ENCODE results near the gene SLC22A4.

Gene SLC22A4

DNA sequence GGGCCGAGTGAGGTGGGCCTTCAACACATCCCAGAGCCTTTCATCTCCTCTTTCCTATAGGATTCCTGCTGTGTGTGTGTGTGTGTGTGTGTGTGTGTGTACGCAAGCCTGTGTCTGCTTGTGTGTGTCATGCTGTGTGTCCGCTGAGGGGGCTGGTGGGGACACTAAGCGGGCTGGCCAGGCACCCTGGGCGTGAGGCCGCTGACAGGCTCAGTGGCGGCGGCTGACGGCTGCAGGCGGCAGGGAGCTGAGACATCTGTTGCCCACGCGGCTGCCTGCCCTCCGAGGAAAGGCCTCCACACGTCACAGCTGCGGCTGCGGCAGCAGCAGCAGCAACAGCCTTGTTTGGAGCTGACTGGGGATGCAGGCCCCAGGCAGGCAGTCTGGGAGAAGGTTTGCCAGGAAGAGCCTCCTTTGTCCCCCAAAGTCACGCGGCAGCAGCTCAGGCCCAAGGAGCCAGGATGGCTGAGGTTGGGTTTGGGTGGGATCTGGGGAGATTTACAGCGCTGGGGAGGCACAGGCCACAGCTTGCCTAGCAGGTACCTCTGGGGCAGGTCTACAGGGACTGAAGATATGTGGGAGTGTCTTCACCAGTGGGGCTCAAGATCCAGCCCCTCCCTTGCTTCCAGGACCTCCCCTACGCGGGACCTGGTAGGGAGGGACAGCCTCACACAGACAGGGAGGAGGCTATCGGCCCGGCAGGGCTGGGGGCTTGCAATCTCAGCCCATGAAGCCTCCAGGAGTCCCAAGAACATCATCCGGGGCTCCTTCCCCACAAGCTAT, 34.9 kb upstream of the SLC22A4 start:
- Mint-ChIP-seq H3K9me3 (no peaks in the 10 kb centered on the region), H3K4me3 (no peak overlapping the region), H3K27ac (no peak overlapping the region), H3K36me3 (ENCODE audit: low read depth) (no peaks in the 10 kb centered on the region), H3K27me3 (peaks cover 27% of the 10 kb centered on the region), H3K4me1 (ENCODE audit: low read depth) (peaks cover 47% of the 10 kb centered on the region)
- DNase-seq, result no peak

GRCh38 chr5:132260051-132260450, 34.1 kb upstream of the SLC22A4 start:
- H3K4me1 Mint-ChIP-seq (ENCODE audit: low read depth), result peaks cover 55% of the 10 kb centered on the region
- no peak overlapping the region for H3K4me3 Mint-ChIP-seq
- peak overlapping the region; percentile 48 for H3K27ac Mint-ChIP-seq
- no peaks in the 10 kb centered on the region for H3K9me3 Mint-ChIP-seq
- no peaks in the 10 kb centered on the region for H3K36me3 Mint-ChIP-seq (ENCODE audit: low read depth)
- H3K27me3 Mint-ChIP-seq, result peaks cover 27% of the 10 kb centered on the region
- no peak for DNase-seq

- Mint-ChIP-seq H3K36me3 (ENCODE audit: low read depth) (no peaks in the 10 kb centered on the region), H3K27ac (peak overlapping the region; percentile 48), H3K4me3 (no peak overlapping the region), H3K4me1 (ENCODE audit: low read depth) (peaks cover 56% of the 10 kb centered on the region), H3K27me3 (peaks cover 21% of the 10 kb centered on the region), H3K9me3 (no peaks in the 10 kb centered on the region)
- peak; percentile 56 for DNase-seq
Observed at GRCh38 chr5:132260714-132261551, 33.3 kb upstream of the SLC22A4 start.

GRCh38 chr5:132261881-132262845, 32.0 kb upstream of the SLC22A4 start:
- DNase-seq, result no peak
- Mint-ChIP-seq H3K36me3 (ENCODE audit: low read depth) (no peaks in the 10 kb centered on the region), H3K27ac (no peak overlapping the region), H3K9me3 (no peaks in the 10 kb centered on the region), H3K4me1 (ENCODE audit: low read depth) (peaks cover 56% of the 10 kb centered on the region), H3K4me3 (no peak overlapping the region), H3K27me3 (peaks cover 9% of the 10 kb centered on the region)

DNA sequence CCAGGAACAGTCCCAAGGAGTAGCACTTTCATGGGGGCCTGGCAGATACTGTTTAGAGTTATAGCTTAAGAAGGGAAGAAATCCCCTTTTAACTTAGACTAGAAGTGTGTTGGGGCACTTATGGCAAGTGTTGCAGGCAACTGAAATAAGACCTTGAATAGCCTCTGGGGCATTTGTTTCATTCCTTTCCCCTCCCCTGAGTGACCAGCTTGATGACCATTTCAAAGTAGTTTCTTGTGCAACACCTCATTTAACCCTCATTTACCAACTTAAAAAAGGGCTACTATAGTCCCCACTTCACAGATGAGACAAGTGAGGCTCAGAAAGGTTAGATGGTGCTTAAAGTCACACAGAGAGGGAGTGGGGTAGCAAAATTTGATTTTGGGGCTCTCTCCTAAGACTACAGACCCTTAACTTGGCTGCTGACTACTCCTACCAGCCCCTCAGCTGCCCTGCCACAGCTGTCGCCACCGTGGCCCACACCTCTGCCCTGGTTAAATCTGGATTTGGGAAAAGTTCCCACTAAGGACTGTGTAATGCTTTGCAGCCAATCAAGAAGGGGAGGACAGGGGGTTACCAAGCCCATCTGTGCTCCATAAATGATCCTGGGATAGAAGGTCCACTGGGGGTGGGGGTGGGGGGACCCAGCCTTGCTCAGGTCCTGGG, 31.2 kb upstream of the SLC22A4 start:
- Mint-ChIP-seq H3K4me3 (no peak overlapping the region), H3K27ac (no peak overlapping the region), H3K4me1 (ENCODE audit: low read depth) (peaks cover 56% of the 10 kb centered on the region), H3K27me3 (peaks cover 5% of the 10 kb centered on the region), H3K36me3 (ENCODE audit: low read depth) (no peaks in the 10 kb centered on the region), H3K9me3 (no peaks in the 10 kb centered on the region)
- DNase-seq, result no peak

- H3K27ac Mint-ChIP-seq, result peak overlapping the region; percentile 15
- H3K36me3 Mint-ChIP-seq (ENCODE audit: low read depth), result no peaks in the 10 kb centered on the region
- H3K27me3 Mint-ChIP-seq, result no peaks in the 10 kb centered on the region
- no peaks in the 10 kb centered on the region for H3K9me3 Mint-ChIP-seq
- no peak overlapping the region for H3K4me3 Mint-ChIP-seq
- peaks cover 56% of the 10 kb centered on the region for H3K4me1 Mint-ChIP-seq (ENCODE audit: low read depth)
- DNase-seq, result no peak
Observed at GRCh38 chr5:132263548-132264261, 30.5 kb upstream of the SLC22A4 start.

DNA sequence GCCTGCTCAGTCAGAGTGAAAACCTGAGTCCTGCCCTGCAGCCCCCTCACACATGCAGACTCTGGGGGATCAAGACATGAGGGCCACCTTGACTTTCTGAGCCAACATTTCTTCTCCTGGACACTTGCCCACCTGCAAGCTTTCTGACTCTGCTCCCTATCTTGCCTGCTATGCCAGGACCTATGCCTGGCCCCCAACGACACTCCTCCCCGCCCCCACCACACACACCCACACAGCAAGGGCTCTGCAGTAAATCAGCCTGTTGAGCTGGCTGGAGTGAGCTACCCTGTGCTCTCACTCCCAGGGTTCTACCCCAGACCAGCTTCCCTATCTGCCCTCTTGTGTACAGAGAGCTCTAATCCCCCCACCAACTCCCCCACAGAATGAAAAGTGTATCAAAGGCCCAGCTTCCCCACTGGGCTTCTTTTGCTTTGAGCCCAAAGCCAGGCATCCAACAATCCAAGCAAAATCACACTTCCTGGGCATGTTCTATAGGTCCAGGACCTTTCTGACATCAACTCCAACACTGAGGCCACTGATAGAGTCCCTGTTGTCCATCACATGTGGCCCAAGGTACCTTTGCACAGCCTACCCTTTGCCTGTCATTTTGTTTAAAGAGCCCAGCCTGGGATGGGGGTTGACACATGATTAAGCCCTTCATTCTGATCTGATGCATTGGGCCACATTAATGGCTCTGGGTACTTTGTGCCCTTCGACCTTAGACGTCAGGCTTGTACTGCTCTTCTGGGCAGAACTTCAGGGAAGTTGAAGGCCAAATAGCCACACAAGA, 29.5 kb upstream of the SLC22A4 start:
- Mint-ChIP-seq H3K27ac (no peak overlapping the region), H3K9me3 (no peaks in the 10 kb centered on the region), H3K27me3 (no peaks in the 10 kb centered on the region), H3K36me3 (ENCODE audit: low read depth) (no peaks in the 10 kb centered on the region), H3K4me1 (ENCODE audit: low read depth) (peaks cover 50% of the 10 kb centered on the region), H3K4me3 (no peak overlapping the region)
- DNase-seq, result no peak

- Mint-ChIP-seq H3K36me3 (ENCODE audit: low read depth) (no peaks in the 10 kb centered on the region), H3K4me3 (no peak overlapping the region), H3K4me1 (ENCODE audit: low read depth) (peaks cover 43% of the 10 kb centered on the region), H3K27me3 (no peaks in the 10 kb centered on the region), H3K27ac (no peak overlapping the region), H3K9me3 (no peaks in the 10 kb centered on the region)
- DNase-seq, result no peak
Observed at GRCh38 chr5:132265336-132266030, 28.7 kb upstream of the SLC22A4 start.

- H3K27ac Mint-ChIP-seq, result no peak overlapping the region
- peaks cover 38% of the 10 kb centered on the region for H3K4me1 Mint-ChIP-seq (ENCODE audit: low read depth)
- no peak overlapping the region for H3K4me3 Mint-ChIP-seq
- H3K9me3 Mint-ChIP-seq, result no peaks in the 10 kb centered on the region
- no peaks in the 10 kb centered on the region for H3K36me3 Mint-ChIP-seq (ENCODE audit: low read depth)
- H3K27me3 Mint-ChIP-seq, result no peaks in the 10 kb centered on the region
- DNase-seq, result no peak
Observed at GRCh38 chr5:132266031-132266835, 28.0 kb upstream of the SLC22A4 start.

- H3K36me3 Mint-ChIP-seq (ENCODE audit: low read depth), result no peaks in the 10 kb centered on the region
- peaks cover 36% of the 10 kb centered on the region for H3K4me1 Mint-ChIP-seq (ENCODE audit: low read depth)
- H3K27me3 Mint-ChIP-seq, result peaks cover 2% of the 10 kb centered on the region
- no peaks in the 10 kb centered on the region for H3K9me3 Mint-ChIP-seq
- DNase-seq, result no peak
- H3K4me3 Mint-ChIP-seq, result no peak overlapping the region
- H3K27ac Mint-ChIP-seq, result no peak overlapping the region
Observed at GRCh38 chr5:132266836-132267160, 27.4 kb upstream of the SLC22A4 start.

DNA sequence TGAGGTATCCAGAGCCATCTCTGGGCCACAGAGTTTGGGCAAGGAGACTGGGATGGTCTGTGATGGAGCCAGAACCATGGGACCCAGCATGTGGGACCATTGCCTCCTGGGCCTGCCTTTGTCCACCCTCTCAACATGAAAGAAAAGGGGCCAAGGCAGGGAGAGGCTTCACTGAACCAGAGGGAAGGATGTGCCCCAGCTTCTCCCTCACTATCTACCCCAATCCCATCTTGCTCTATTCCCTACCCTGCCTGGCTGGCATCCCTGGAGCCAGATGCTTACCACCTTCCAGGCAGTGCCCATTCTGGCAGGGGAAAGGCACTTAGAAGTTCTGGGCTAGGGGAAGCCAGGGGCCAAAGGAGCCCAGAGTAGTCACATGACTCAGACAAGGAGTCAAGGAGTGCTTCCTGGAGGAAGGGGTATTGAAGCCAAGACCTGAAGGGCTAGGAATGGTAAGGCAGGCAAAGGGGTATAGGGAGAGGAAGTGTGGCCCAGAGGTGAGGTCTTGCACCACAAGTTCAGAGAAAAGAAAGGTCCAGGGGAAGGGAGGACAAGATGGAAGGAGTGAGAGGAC, 26.9 kb upstream of the SLC22A4 start:
- Mint-ChIP-seq H3K27me3 (peaks cover 3% of the 10 kb centered on the region), H3K4me1 (ENCODE audit: low read depth) (peaks cover 34% of the 10 kb centered on the region), H3K9me3 (no peaks in the 10 kb centered on the region), H3K27ac (no peak overlapping the region), H3K4me3 (no peak overlapping the region), H3K36me3 (ENCODE audit: low read depth) (no peaks in the 10 kb centered on the region)
- no peak for DNase-seq

Data from activated T-cell treated with anti-CD3 and anti-CD28 coated beads, Interleukin-2, amount 50 U/mL, for 24 hours (primary cell).